ENCODE data around the gene SCGB3A1.

GRCh38 chr5:180628827-180629750 lies 37.8 kb upstream of the SCGB3A1 start:
- TF ChIP-seq POLR2A (IDR thresholded peaks at IDR 0.05) (no peak), CTCF (IDR thresholded peaks at IDR 0.05) (no peak)
